Lower leg skin (tissue), 4 donors: ENCODE results near the gene BCL3. TPM values are rescaled to one million over a fixed set of nuclear protein-coding genes. Genes with fewer than 3 reads are reported as not detected.
A peak's percentile ranks its signal among the peaks of the same experiment; 100 is the strongest.

ENCODE experiments used
- DNase-seq, 2 donors: peaks; one replicate each; pipeline ENCODE4 v3.0.0-alpha.2; 2019; ENCODE audit warnings: low spot score in 2 of 2
- H3K4me3 ChIP-seq: fragments of 200-600 bp; sonication (generic); 2 replicates; pipeline ENCODE4 v1.5.1; 2017; ENCODE audit warnings: mild to moderate bottlenecking, low read depth; ENCODE audit not compliant: poor library complexity, severe bottlenecking
- POLR2A ChIP-seq, 2 donors: fragments of 450-650 bp; IDR thresholded peaks; one replicate each; pipeline ENCODE4 v1.6.1; 2016 to 2017; ENCODE audit warnings: antibody characterized with exemption in 2 of 2, mild to moderate bottlenecking in 1 of 2, moderate library complexity in 1 of 2
- WGBS, 2 donors: methylation state at CpG; one replicate each; pipeline ENCODE4 v1.1.5; 2018; 5-methylcytosine and 5-hydroxymethylcytosine counted together
- intact Hi-C: fragments of 100-400 bp; cut with DNase I; formaldehyde crosslinking; loops from one replicate; pipeline ENCODE4 v1.15.0; 2023; ENCODE audit warnings: low total_unique reads
- total RNA-seq, 4 donors: library from RNA; depleted of rRNA; stranded (reverse); fragments of >200 nt; gene quantifications; one replicate each; pipeline ENCODE4 v1.1.0, GENCODE V29; 2016
- TF ChIP-seq, protein P1 (sequence below), 3 donors: fragments of 450-650 bp; IDR thresholded peaks; one replicate each; pipeline ENCODE4 v1.5.1; 2016; ENCODE audit warnings: antibody characterized with exemption in 3 of 3, mild to moderate bottlenecking in 3 of 3, moderate library complexity in 2 of 3

BCL3 gene
- total RNA-seq, 4 donors from 2014 or later: 17.1 to 27.3 (median 19.0) TPM

DNA sequence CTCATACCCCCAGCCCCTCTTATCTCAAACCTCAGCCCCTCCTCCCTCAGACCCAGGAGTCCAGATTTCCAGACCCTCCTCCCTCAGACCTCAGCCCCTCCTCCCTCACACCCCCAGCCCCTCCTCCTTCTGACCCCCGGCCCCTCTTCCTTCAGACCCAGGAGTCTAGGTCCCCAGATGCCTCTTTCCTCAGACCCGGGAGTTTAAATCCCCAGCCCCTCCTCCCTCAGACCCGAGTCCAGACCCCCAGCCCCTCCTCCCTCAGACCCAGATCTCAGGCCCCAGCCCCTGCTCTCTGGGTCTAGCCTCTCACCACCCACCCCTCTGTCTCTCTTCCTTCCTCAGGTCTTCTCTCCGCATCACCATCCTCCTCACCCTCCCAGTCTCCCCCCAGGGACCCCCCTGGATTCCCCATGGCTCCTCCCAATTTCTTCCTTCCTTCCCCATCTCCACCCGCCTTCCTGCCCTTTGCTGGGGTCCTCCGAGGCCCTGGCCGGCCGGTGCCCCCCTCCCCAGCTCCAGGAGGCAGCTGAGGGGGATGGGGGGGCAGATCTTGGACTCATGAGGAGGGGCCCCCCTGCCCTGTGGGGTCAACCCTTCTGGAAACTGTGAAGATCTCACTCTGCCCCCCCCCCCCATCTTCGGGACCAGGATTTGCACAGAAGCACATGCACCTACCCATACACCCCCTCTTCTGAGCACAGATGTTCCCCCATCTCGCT is 10.7 kb downstream of the BCL3 start:
- TF ChIP-seq, protein P1, sequence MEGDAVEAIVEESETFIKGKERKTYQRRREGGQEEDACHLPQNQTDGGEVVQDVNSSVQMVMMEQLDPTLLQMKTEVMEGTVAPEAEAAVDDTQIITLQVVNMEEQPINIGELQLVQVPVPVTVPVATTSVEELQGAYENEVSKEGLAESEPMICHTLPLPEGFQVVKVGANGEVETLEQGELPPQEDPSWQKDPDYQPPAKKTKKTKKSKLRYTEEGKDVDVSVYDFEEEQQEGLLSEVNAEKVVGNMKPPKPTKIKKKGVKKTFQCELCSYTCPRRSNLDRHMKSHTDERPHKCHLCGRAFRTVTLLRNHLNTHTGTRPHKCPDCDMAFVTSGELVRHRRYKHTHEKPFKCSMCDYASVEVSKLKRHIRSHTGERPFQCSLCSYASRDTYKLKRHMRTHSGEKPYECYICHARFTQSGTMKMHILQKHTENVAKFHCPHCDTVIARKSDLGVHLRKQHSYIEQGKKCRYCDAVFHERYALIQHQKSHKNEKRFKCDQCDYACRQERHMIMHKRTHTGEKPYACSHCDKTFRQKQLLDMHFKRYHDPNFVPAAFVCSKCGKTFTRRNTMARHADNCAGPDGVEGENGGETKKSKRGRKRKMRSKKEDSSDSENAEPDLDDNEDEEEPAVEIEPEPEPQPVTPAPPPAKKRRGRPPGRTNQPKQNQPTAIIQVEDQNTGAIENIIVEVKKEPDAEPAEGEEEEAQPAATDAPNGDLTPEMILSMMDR (IDR thresholded peaks at IDR 0.05): no peak
- no peak for TF ChIP-seq POLR2A (IDR thresholded peaks at IDR 0.05)
- no peak overlapping the region for H3K4me3 ChIP-seq
- WGBS, 2 donors: 79 to 85% methylated on average over 10 of the region's 10 CpGs
- no peak for DNase-seq
- intact Hi-C loops: loop anchor here (5.0 kb wide), 1 partner anchor 823 kb away; the partner anchor contains the start of gene OPA3

DNA sequence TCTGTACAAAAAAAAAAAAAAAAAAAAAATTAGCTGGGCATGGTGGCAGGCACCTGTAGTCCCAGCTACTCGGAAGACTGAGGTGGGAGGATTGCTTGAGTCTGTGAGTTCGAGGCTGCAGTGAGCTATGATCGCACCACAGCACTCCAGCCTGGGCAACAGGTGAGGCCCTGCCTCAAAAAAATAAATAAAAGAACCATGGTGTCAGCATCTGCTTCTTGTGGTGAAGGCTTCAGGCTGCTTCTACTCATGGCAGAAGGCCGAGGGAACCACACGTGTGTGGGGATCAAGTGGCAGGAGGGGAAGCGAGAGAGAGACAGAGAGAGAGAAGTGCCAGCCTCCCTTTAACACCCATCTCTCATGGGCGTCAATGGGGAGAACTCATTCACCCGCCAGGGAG is 13.5 kb downstream of the BCL3 start:
- H3K4me3 ChIP-seq: no peak overlapping the region
- TF ChIP-seq, protein P1 (IDR thresholded peaks at IDR 0.05): no peak
- no peak for TF ChIP-seq POLR2A (IDR thresholded peaks at IDR 0.05)
- 87 to 89% methylated on average over 8 of the region's 8 CpGs for WGBS, 2 donors
- DNase-seq: no peak
- intact Hi-C loops: no loop called here

DNA sequence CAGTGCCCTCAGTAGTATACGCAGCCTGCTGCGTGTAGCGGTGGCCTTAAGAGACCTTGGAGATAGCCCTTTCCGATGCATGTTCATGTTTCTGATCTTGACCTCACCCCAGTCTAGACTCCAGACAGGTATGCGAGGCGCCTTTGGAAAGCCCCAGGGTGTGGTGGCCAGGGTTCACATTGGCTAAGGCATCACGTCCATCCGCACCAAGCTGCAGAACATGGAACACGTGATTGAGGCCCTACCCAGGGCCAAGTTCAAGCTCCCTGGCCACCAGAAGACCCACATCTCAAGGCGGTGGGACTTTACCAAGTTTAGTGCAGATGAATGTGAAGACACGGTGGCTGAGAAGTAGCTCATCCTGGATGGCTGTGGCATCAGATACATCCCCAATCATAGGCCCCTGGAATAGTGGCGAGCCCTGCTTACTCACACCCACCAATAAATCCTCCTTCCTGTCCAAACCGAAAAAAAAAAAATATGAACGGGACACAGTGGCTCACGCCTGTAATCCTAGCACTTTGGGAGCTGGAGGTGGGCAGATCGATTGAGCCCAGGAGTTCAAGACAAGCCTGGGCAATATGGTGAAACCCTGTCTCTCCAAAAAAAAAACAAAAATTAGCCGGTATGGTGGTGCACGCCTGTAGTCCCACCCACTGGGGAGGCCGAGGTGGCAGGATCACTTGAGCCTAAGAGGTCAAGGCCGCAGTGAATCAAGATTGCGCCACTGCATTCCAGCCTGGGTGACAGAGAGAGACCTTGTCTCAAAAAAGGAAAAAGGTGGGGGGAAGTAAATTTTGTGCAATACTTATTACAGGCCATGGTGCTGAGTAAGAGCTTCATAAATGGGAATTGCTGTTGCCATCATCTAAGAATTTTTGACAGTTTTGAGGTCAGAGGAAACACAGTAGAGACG is 16.8 kb downstream of the BCL3 start:
- TF ChIP-seq, protein P1 (IDR thresholded peaks at IDR 0.05): peak in 1 of 3 donors; percentile 40
- no peak for TF ChIP-seq POLR2A (IDR thresholded peaks at IDR 0.05)
- H3K4me3 ChIP-seq: no peak overlapping the region
- DNase-seq: no peak
- WGBS, 2 donors: 77 to 81% methylated on average over 22 of the region's 22 CpGs
- intact Hi-C loops: no loop called here

DNA sequence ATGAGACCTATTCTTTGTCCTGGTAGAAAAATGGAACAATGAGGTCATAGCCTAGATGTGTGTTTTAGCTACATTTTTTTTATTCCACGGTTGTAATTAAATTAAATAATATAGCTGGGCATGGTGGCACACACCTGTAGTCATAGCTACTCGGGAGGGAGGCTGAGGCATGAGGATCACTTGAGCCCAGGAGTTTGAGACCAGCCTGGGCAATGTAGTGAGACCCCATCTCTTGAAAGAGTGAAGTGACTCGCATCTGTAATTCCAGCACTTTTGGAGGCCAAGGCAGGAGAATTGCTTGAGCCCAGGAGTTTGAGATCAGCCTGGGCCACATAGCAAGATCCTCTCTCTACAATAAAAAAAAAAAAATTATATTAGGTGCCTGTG is 17.4 kb downstream of the BCL3 start:
- 90% methylated on average over 3 of the region's 3 CpGs for WGBS, 2 donors
- H3K4me3 ChIP-seq: no peak overlapping the region
- intact Hi-C loops: no loop called here
- no peak for TF ChIP-seq POLR2A (IDR thresholded peaks at IDR 0.05)
- TF ChIP-seq, protein P1 (IDR thresholded peaks at IDR 0.05): no peak
- DNase-seq: no peak

DNA sequence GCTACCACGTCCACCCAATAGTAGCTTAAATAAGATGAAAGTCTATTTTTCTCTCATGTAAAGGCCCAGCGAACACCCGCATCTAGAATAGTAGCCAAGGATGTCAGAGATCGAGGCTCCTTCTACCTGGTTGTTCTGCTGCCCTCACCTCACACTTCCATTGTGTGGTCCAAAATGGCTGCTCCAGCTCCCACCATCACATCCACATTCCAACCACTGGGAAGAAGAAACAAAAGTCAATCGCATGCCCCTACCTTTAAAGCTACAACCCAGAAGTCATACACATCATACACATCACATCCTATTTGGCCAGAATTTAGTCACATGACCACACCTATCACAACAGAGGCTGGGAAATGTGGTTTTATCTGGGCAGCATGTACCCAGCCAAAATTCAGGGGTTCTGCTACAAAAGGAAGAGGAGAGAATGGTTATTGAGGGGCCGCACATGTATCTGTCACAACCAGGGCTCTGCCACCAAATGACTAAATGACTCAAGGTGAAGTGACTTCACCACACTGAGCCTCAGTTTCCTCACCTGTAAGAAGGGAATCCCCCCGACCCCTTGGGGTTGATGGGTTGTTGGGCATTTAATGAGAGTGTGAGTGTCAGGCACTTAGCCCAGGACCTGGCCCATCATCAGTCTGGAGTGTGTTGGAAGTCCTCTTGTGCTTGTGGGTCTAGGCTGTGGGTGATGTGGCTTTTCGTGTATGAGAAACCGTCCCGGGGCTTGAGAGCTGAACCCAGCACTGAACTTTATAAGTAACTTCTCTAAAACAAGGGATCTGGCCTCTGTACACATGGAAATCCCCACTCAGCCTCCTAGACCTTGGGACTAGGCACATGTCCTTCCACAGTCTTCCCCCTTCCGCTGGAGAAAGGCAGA is 19.0 kb downstream of the BCL3 start:
- no peak for DNase-seq
- 73 to 77% methylated on average over 11 of the region's 11 CpGs for WGBS, 2 donors
- TF ChIP-seq, protein P1 (IDR thresholded peaks at IDR 0.05): no peak
- no peak for TF ChIP-seq POLR2A (IDR thresholded peaks at IDR 0.05)
- intact Hi-C loops: no loop called here
- no peak overlapping the region for H3K4me3 ChIP-seq
